Fibroblast of mammary gland (primary cell): ENCODE results near the gene ZBTB47.

Experiments used
- DNase-seq: peaks from one replicate; pipeline ENCODE4 v3.0.0-alpha.2; 2010; ENCODE audit warnings: low read depth
- H3K4me3 ChIP-seq: 2 replicates; pipeline ENCODE4 v1.5.1; 2011; ENCODE audit warnings: low read depth, mild to moderate bottlenecking, low read length, moderate library complexity; ENCODE audit not compliant: control insufficient read depth
- CTCF ChIP-seq: conservative IDR thresholded peaks from 2 replicates; pipeline ENCODE4 v1.5.1; 2011; ENCODE audit warnings: low read depth, low read length, inconsistent platforms; ENCODE audit not compliant: control insufficient read depth, insufficient read depth

The ZBTB47 gene

GRCh38 chr3:42613462-42613861, 40.0 kb upstream of the ZBTB47 start:
- no peak overlapping the region for H3K4me3 ChIP-seq
- TF ChIP-seq CTCF, result peak; percentile 47
- peak; percentile 29 for DNase-seq

GRCh38 chr3:42631620-42632019, 21.9 kb upstream of the ZBTB47 start:
- H3K4me3 ChIP-seq, result no peak overlapping the region
- DNase-seq, result no peak
- TF ChIP-seq CTCF, result no peak

GRCh38 chr3:42632146-42632545, 21.4 kb upstream of the ZBTB47 start:
- TF ChIP-seq CTCF, result no peak
- no peak overlapping the region for H3K4me3 ChIP-seq
- peak; percentile 57 for DNase-seq

DNA sequence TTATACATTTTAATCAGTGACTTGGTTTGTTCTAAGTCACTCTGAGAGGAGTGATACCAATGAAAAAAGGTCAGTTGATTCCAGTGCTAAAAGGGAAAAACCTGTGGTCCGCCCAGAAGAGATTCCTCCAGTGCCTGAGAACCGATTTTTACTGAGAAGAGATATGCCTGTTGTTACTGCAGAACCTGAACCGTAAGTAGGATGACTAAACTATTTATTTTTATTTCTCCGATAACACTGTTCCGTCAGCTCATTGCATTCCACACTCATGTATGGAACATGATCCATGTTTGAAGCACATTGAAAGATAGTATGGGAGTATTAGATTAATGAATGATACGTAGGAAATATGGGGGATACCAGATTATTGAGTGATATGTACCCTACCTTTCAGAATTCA, 20.0 kb upstream of the ZBTB47 start:
- no peak for TF ChIP-seq CTCF
- DNase-seq, result no peak
- no peak overlapping the region for H3K4me3 ChIP-seq

GRCh38 chr3:42635111-42635510, 18.4 kb upstream of the ZBTB47 start:
- peak; percentile 17 for TF ChIP-seq CTCF
- DNase-seq, result peak; percentile 53

GRCh38 chr3:42637001-42637400, 16.5 kb upstream of the ZBTB47 start:
- H3K4me3 ChIP-seq, result no peak overlapping the region
- TF ChIP-seq CTCF, result no peak
- no peak for DNase-seq

More at GRCh38 chr3:42635111-42635510, 18.4 kb upstream of the ZBTB47 start:
- no peak overlapping the region for H3K4me3 ChIP-seq

GRCh38 chr3:42638339-42638842, 15.1 kb upstream of the ZBTB47 start:
- DNase-seq, result no peak
- no peak overlapping the region for H3K4me3 ChIP-seq
- no peak for TF ChIP-seq CTCF
